Choroid plexus epithelial cell (primary cell): ENCODE data around the gene SFN.

ENCODE experiments used
- DNase-seq: peaks from one replicate; pipeline ENCODE4 v3.0.0-alpha.2; 2010; ENCODE audit warnings: low read depth
- H3K4me3 ChIP-seq: 2 replicates; pipeline ENCODE4 v1.5.1; 2011; ENCODE audit warnings: low read depth, mild to moderate bottlenecking, control low read depth, low read length, moderate library complexity
- TF ChIP-seq, protein P1 (sequence below): conservative IDR thresholded peaks from 2 replicates; pipeline ENCODE4 v1.5.1; 2011; ENCODE audit warnings: low read depth, mild to moderate bottlenecking, control low read depth, inconsistent platforms, low read length, moderate library complexity

Gene SFN

DNA sequence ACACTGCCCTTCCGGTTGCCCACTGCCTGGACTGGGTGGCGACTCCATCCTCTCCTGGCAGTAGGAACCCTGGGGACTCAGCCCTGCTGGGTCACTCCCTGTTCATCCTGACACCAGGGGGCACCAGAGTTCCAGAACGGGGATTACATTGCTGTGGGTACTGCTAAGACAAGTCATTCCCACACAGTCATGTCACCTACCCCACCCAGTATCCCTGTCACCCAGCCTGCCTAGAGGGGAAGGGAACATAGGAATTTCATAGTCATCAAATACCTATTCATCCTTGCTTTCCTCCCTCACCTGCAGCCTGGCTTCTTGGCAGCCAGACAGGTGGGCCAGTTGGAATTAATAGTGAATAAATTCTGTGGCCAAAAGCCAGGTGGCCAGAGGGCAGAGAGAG is 9.8 kb upstream of the SFN start:
- peak; percentile 82 for DNase-seq
- no peak overlapping the region for H3K4me3 ChIP-seq
- TF ChIP-seq, protein P1, sequence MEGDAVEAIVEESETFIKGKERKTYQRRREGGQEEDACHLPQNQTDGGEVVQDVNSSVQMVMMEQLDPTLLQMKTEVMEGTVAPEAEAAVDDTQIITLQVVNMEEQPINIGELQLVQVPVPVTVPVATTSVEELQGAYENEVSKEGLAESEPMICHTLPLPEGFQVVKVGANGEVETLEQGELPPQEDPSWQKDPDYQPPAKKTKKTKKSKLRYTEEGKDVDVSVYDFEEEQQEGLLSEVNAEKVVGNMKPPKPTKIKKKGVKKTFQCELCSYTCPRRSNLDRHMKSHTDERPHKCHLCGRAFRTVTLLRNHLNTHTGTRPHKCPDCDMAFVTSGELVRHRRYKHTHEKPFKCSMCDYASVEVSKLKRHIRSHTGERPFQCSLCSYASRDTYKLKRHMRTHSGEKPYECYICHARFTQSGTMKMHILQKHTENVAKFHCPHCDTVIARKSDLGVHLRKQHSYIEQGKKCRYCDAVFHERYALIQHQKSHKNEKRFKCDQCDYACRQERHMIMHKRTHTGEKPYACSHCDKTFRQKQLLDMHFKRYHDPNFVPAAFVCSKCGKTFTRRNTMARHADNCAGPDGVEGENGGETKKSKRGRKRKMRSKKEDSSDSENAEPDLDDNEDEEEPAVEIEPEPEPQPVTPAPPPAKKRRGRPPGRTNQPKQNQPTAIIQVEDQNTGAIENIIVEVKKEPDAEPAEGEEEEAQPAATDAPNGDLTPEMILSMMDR: peak; percentile 89

DNA sequence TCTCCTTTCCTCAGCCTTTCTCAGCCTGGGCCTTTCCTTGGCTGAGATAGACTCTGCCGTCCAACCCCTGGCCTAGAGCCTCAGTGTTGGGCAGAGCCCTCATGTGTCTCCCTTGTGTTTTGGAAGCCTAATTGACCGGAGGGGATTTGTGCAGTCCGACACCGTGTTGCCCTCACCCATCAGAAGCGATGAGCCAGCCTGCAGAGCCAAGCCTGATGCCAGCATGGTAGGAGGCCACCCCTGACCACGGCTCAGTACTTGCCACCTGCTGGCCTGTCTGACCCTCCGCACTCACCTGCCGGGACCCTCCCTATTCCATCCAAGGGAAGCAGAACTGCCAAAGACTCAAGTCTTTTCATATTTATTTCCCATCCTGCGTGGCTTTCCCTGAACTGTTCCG is 9.3 kb upstream of the SFN start:
- no peak overlapping the region for H3K4me3 ChIP-seq
- no peak for DNase-seq
- TF ChIP-seq, protein P1: no peak

DNA sequence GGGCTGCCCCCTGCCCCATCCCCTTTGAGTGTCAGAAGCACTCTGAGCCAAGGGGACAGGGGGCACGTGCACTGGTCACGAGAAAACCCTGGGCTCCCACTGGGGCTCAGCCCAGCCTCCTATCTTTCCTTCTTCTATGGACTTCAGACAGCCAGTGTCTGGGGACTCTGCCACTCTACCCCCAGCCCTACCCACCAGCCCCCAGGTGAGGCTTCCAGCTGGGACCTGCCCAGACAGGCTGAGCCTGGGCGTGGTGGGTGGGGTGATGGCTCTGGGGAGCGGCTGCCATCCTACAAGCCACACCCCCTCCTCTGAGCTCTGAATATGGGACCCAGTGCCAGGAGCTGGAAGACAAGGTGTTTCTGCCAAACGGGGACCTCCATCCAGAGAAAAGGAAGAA is 8.0 kb upstream of the SFN start:
- TF ChIP-seq, protein P1: no peak
- no peak for DNase-seq

DNA sequence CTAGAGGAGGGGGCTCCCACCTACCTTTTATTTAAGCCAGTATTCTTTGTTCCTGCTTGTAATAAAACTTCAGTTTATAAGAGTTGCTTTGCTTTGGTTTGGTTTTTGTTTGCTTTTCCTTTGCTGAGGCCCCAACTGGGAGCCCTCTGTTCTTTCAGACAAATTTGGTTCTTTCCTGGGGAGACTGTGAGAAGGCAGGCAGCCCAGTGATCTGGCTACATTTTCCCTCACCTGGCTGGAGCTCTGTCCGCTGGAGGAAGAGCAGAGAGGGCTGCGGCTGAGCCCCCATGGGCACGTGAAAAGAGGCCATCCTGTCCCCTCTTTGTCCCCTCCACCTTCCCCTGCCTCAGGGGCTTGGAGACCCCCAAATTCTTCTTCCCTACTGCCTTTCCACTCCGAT is 7.3 kb upstream of the SFN start:
- no peak overlapping the region for H3K4me3 ChIP-seq
- TF ChIP-seq, protein P1: no peak
- DNase-seq: no peak

More for the DNA sequence above, 8.0 kb upstream of the SFN start:
- H3K4me3 ChIP-seq: no peak overlapping the region

DNA sequence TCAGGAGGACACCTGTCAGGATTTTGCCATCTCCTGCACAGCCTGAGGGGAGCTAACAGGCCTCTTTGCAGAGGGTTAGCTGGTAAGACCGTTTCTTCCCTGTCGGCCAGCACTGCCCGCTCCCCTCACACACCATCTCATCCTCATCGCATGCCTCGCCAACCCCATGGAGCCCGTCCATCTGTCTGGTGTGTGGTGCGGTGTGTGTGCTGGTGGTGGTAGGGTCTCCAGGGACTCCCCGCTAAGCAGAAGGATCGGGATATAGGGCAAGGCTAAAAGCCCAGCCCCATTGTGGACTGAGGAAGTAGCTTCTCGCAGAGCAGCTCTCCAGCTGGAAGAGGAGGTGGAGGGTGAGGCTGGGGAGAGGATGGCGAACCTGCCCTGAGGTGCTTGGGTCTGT is 6.8 kb upstream of the SFN start:
- no peak overlapping the region for H3K4me3 ChIP-seq
- no peak for DNase-seq
- TF ChIP-seq, protein P1: no peak

DNA sequence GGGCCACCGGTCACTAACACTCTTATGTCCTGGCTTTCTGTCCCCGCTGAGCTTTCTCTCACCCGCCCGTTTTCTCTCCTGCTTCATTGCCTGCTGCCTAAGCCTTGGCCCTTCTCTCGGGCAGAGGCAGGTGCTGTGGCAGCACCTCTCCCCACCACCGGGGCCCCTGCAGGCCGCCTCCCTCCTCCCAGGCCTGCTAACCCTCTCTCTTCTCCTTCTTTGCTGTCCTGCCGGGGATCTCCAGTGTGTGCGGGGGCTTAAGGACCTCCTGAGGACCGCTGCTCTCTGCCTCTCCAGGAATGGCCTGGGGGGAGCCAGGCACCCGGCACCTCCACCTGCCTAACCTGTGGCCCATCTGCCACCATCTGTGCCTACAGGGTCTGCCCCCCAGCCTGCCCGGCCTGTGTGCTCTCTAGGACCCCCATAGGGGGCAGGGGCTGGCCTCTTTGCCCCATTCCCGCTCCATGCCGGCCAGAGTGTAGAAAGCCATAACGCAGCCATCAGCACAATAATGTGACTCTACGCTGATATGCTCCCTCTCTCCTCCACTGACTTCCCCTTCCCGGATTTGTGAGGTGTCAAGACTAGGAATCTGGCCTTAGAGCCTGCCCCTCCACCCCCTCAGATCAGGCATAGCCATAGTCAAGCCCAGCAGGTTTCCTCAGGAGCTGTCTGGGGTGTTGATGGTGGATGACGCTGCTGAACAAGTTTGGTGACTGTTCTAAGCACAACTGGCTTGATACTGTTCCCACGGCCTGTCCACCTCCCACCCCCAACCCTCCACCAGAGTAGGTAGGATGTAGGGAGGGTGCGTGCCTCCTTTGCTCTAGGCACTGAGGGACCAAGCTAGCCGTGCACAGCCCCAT is 6.1 kb upstream of the SFN start:
- DNase-seq: no peak
- no peak overlapping the region for H3K4me3 ChIP-seq
- TF ChIP-seq, protein P1: no peak
